Activated CD8-positive, alpha-beta memory T cell treated with anti-CD3 and anti-CD28 coated beads for 24 hours (primary cell): ENCODE data around the gene PROB1.
"Not testable (repeated sequence)": the region's sequence is repeated elsewhere in the genome, so short reads cannot be mapped to it uniquely, and the experiment has no call there.

Experiments used
- DNase-seq: peaks from one replicate; pipeline ENCODE4 v3.0.0-alpha.2; 2020

The PROB1 gene

GRCh38 chr5:139391570-139392323 is 3.2 kb downstream of the PROB1 start:
- no peak for DNase-seq

- no peak for DNase-seq
These were observed 4.0 kb downstream of the PROB1 start for GRCh38 chr5:139390639-139391569.

DNA sequence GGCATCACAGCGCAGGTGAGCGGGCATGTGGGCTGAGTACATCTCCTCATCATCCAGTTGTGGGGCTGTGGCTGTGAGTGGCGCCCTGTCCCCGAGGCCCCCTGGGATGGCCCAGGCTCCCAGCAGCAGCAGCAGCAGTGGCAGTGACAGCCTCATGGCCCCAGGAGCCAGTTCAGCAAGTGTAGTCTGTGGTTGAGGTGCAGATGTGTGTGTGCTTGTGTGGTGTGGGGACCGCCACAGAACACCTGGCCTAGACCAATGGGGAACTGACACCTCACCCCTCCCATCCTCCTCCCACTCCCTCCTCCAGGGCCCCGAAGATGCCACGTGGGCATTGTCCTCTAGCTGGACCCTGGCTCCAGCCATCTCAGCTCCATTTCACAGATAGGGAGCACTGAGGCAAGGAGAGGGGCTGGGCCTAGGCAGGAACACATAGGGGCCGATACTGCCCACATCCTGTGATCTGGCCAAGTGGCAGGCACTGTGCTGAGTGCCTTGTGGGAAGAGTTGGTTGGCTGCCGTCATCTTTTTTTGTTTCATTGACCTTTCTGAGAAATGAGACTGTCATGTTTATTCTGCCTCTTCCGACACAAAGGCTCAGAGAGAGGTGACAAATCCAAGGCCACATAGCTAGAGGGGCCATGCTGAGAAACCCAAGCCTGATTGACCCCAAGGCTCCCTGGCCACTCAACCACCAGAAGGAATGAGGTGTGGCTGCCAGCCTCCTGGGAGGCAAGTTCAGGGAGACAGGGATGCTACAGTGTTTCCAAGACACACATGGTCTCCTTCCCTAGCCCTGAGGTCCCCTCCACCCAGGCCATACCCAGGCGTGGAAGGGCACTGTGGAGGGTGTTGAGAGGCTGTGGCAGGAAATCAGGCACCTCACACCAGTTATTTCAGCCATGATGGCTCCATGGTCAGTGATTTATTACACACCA is 4.9 kb downstream of the PROB1 start, which contains the start of gene MZB1:
MZB1 (minus strand) TSS at position 213 of the 938 bp plus-strand sequence; CDS start at position 156, 57 bp downstream.
- DNase-seq: peak; percentile 85

GRCh38 chr5:139388198-139388821 is 6.6 kb downstream of the PROB1 start:
- DNase-seq: no peak

- DNase-seq: no peak
These were observed 7.2 kb downstream of the PROB1 start for GRCh38 chr5:139387611-139388197.

GRCh38 chr5:139386956-139387355 is 7.9 kb downstream of the PROB1 start:
- DNase-seq: not testable (repeated sequence)

GRCh38 chr5:139386050-139386438 is 8.9 kb downstream of the PROB1 start:
- DNase-seq: no peak

- DNase-seq: no peak
These were observed 9.5 kb downstream of the PROB1 start for GRCh38 chr5:139385061-139386049.

DNA sequence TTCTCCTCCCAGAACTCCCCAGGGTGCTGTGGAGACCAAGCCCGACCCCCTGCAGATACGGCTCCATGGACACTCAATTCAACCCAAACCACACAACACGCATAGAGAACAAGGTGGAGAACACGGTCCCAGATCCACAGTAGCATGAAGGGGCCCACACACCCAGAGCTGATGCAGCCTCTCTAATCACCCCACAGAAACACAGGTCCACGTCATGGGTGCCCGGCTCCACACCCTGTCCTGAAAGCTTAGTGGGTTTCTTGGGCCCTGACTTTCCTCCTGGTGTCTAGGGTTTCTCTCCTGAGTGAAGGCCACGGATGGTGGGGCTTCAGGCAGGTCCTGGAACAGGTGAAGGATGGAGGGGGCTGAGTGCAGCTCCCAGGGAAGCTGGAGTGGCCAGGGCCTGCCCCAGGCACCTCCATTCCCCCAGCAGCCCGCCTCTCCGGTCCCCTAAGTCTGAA is 10.3 kb downstream of the PROB1 start:
- DNase-seq: no peak

DNA sequence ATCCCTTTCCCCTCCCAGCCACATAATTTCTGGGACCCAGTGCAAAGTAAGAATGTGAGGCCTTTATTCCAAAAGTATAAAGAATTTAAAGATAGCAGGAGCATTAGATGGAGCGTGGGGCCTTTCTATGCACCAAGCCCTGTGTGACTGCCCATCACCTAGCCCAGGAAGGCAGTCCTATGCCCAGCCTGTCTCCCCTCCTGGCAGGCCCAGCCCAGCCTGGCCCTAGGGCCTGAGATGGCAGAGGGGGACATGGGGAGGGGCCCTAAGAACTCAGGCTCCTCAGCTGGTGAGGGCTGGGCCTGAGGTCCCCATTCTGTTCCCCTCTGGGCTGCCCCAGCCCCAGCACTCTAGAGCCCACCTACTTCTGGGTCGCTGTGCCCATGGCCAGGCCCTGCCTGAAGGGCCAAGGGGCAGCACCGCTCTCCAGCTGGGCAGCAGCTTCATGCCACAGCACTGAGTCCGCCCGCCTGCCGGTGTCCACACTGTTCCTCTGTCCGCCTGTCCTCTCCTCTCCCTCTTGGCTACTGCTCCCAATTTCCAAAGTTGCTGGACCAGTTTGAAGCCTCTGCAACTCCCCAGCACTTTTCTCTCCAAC is 10.8 kb downstream of the PROB1 start:
- no peak for DNase-seq

DNA sequence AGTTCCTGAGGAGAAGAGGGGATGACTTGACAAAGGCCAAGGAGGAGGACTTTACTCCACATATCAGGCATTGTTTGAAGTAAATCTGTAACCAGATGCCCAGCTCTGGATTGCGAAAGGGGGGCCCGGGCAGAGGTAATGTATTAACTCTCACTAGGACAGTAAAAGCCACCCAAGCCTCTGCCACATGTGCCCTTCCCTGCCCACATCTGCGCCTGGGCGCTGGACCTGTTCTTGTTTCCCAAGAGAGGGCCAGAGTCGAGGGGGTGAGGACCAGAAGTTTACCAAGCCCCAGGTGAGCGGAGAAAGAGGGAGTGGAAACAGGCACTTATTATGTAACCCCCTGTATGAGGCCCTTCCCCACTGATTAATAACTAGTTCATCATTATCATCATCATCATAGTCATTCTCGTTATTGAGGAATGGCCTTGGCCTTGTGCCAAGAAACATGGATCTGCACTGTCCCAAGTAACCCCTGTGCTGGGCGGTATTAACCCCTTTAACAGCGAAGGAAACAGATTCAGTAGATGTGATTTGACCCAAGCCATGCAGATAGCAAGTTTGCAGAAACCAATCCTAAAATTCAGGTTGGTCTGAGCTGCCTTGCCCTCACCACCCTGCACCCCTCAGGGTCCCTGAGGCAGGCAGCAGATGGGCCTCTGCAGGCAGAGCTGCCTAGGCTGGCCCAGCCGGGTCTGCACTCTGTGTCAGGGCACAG is 11.5 kb downstream of the PROB1 start, which contains the start of gene SLC23A1:
SLC23A1 (minus strand) TSS at position 23 of the 718 bp plus-strand sequence. CDS start 44 bp downstream, outside the sequence.
- DNase-seq: no peak

DNA sequence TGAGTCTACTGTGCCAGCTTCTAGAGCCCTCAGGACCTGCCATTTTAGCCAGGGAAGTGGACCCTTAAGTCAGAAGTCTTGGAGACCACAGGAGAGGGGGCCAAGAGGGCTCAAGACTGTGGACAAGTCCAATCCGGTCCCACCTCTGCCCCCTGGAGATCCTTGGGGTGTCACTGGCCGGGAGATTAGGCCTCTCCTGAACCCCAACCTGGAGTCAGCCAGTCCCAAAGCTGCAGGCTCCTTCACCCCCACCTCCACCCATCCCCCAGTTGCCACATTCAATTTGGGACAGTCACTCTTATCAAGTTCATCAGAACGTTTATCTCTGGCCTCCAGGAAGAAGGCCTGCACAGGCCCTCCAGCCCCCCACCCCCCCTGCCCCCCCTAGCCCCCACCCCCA is 12.1 kb downstream of the PROB1 start:
- DNase-seq: no peak

- no peak for DNase-seq
These were observed 12.8 kb downstream of the PROB1 start for GRCh38 chr5:139381837-139382761.

GRCh38 chr5:139379626-139380449 is 15.1 kb downstream of the PROB1 start:
- DNase-seq: no peak

- DNase-seq: no peak
These were observed 16.0 kb downstream of the PROB1 start for GRCh38 chr5:139378941-139379361.

DNA sequence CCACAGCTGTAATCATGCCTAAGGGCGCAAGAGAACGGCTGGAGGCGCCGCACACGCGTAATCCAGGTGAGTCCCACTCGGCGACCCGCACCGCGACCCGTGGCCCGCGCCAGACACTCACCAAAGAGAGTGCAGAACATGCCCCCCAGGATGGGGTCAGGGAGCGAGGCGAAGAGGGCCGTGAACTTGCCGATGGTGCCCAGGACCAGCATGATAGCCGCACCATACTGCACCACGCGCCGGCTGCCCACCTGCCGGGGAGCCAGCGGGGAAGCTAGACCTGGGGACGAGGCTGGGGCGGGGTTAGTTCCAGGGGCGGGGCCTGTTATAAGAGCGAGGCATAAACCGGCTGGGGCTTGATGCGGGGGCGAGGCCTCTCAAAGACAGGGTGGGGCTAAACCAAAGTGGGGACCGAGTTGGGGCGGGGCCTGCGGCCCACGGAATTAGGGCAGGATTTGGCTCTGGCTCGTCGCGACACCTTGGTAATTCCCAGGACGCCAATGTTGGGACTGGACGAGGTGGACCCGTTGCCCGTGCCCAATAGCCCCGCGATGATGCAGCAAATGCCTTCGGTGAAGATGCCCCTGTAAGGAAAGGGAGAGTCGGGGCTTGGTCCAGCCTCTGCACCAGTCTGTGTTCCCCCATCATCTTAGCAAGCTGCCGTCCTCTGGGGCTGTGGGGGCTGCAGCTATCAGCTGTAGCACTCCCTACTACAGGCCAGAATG is 16.6 kb downstream of the PROB1 start:
- no peak for DNase-seq
